Loucy (cell line): ENCODE results near the gene COL5A1.

Source experiments
- CTCF ChIP-seq: fragments of 200-600 bp; sonication (generic); conservative IDR thresholded peaks from 2 replicates; pipeline ENCODE4 v1.5.1; 2014; ENCODE audit warnings: mild to moderate bottlenecking, antibody characterized with exemption, low read length
- EZH2phosphoT487 ChIP-seq: fragments of 200-600 bp; IDR thresholded peaks from 2 replicates; pipeline ENCODE4 v1.6.1; 2018; ENCODE audit warnings: antibody characterized with exemption, mild to moderate bottlenecking, moderate library complexity, borderline replicate concordance

DNA sequence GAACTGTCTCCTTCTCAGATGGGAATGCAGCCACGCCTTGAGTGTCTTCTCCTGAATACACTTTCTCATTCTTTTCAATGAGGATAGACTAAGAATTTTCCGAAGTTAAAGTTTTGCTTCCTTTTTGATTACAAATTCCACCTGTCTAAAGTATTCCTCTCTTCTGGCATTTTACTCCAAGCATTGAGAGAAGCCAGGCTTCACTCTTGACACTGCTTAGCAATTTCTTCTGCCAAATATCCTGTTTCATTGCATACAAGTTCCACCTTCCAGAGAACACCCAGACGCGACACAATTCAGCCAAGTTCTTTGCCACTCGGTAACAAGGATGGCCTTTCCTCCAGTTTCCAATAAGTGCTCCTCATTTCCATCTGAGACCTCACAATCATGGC, 35.6 kb upstream of the COL5A1 start:
- TF ChIP-seq CTCF, result no peak
- TF ChIP-seq EZH2phosphoT487, result no peak
